Liver (tissue), 9 donors: Measurements from ENCODE around the gene AK1. TPM values are rescaled to one million over a fixed set of nuclear protein-coding genes. Genes with fewer than 3 reads are reported as not detected.

Experiments
- DNase-seq: peaks from one replicate; pipeline ENCODE4 v3.0.0-alpha.2; 2017; ENCODE audit warnings: low spot score
- H3K27ac ChIP-seq, 2 donors: one replicate each; pipeline ENCODE4 v1.7.0; 2013; ENCODE audit warnings: inconsistent platforms in 2 of 2, low read length in 2 of 2, control low read depth in 1 of 2, low read depth in 1 of 2, mild to moderate bottlenecking in 1 of 2
- H3K27me3 ChIP-seq, 4 donors: one replicate each; pipeline versions ENCODE4 v1.6.1 to v1.7.0; 2013; ENCODE audit warnings: low read length in 3 of 4, inconsistent platforms in 1 of 4, mild to moderate bottlenecking in 1 of 4, moderate library complexity in 1 of 4; ENCODE audit not compliant: control insufficient read depth in 4 of 4, insufficient read depth in 4 of 4
- H3K36me3 ChIP-seq, 4 donors: one replicate each; pipeline versions ENCODE4 v1.6.1 to v1.7.0; 2013; ENCODE audit warnings: low read length in 3 of 4, mild to moderate bottlenecking in 3 of 4, low read depth in 1 of 4, moderate library complexity in 1 of 4; ENCODE audit not compliant: control insufficient read depth in 4 of 4, insufficient read depth in 3 of 4
- H3K4me1 ChIP-seq, 4 donors: one replicate each; pipeline versions ENCODE4 v1.6.1 to v1.7.0; 2013; ENCODE audit warnings: low read length in 3 of 4, mild to moderate bottlenecking in 3 of 4, moderate library complexity in 1 of 4; ENCODE audit not compliant: control insufficient read depth in 4 of 4, insufficient read depth in 4 of 4
- H3K4me3 ChIP-seq, 3 donors: one replicate each; pipeline versions ENCODE4 v1.6.1 to v1.7.0; 2013; ENCODE audit warnings: low read length in 3 of 3, control low read depth in 1 of 3, low read depth in 1 of 3, mild to moderate bottlenecking in 1 of 3
- H3K9ac ChIP-seq, 2 donors: one replicate each; pipeline ENCODE4 v1.7.0; 2013; ENCODE audit warnings: low read length in 2 of 2, mild to moderate bottlenecking in 2 of 2, moderate library complexity in 2 of 2, control low read depth in 1 of 2, low read depth in 1 of 2
- H3K9me3 ChIP-seq, 4 donors: one replicate each; pipeline versions ENCODE4 v1.6.1 to v1.7.0; 2013; ENCODE audit warnings: low read length in 3 of 4; ENCODE audit not compliant: control insufficient read depth in 4 of 4
- EGR1 ChIP-seq, 2 donors: IDR thresholded peaks; 2 replicates each; pipeline ENCODE4 v1.6.1; 2016 to 2018; ENCODE audit warnings: antibody characterized with exemption in 2 of 2, low read depth in 2 of 2
- FOXA1 ChIP-seq: IDR thresholded peaks from 2 replicates; pipeline ENCODE4 v1.6.1; 2016; ENCODE audit warnings: antibody characterized with exemption
- FOXA2 ChIP-seq: IDR thresholded peaks from 2 replicates; pipeline ENCODE4 v1.6.1; 2016; ENCODE audit warnings: antibody characterized with exemption
- GABPA ChIP-seq, 2 donors: IDR thresholded peaks in 1 of 2; conservative IDR thresholded peaks in 1 of 2; 2 replicates each; pipeline ENCODE4 v1.6.1; 2016; ENCODE audit warnings: antibody characterized with exemption in 2 of 2, mild to moderate bottlenecking in 1 of 2, moderate library complexity in 1 of 2
- HNF4A ChIP-seq, 2 donors: conservative IDR thresholded peaks; 2 replicates each; pipeline ENCODE4 v1.6.1; 2016; ENCODE audit warnings: antibody characterized with exemption in 2 of 2, mild to moderate bottlenecking in 2 of 2
- HNF4G ChIP-seq: IDR thresholded peaks from 2 replicates; pipeline ENCODE4 v1.6.1; 2016; ENCODE audit warnings: antibody characterized with exemption
- JUND ChIP-seq, 2 donors: IDR thresholded peaks; 2 replicates each; pipeline ENCODE4 v1.6.1; 2016; ENCODE audit warnings: antibody characterized with exemption in 2 of 2
- NR2F2 ChIP-seq: IDR thresholded peaks from 2 replicates; pipeline ENCODE4 v1.6.1; 2016; ENCODE audit warnings: antibody characterized with exemption
- RAD21 ChIP-seq, 2 donors: IDR thresholded peaks; 2 replicates each; pipeline ENCODE4 v1.6.1; 2016; ENCODE audit warnings: antibody characterized with exemption in 2 of 2, mild to moderate bottlenecking in 2 of 2
- RXRA ChIP-seq, 2 donors: IDR thresholded peaks; 2 replicates each; pipeline ENCODE4 v1.6.1; 2017 to 2018; ENCODE audit warnings: antibody characterized with exemption in 2 of 2, mild to moderate bottlenecking in 1 of 2
- SP1 ChIP-seq: IDR thresholded peaks from 2 replicates; pipeline ENCODE4 v1.6.1; 2018; ENCODE audit warnings: antibody characterized with exemption, mild to moderate bottlenecking
- TAF1 ChIP-seq: conservative IDR thresholded peaks from 2 replicates; pipeline ENCODE4 v1.6.1; 2016; ENCODE audit warnings: antibody characterized with exemption, mild to moderate bottlenecking
- YY1 ChIP-seq: IDR thresholded peaks from 2 replicates; pipeline ENCODE4 v1.6.1; 2016; ENCODE audit warnings: antibody characterized with exemption, mild to moderate bottlenecking
- WGBS: extraction: QIAGEN DNeasy Blood & Tissue Kit; methylation state at CpG from one replicate; pipeline ENCODE4 v1.1.7; 2013; 5-methylcytosine and 5-hydroxymethylcytosine counted together
- polyA plus RNA-seq, 2 donors: library from polyadenylated mRNA; stranded (reverse) in 1 of 2; unstranded in 1 of 2; fragments of 200-250 nt in 1 of 2; fragments of >200 nt in 1 of 2; fragmentation: Nextera tagmentation in 1 of 2; extraction: Ambion mirVana in 1 of 2; gene quantifications; one replicate each; pipeline versions ENCODE4 v1.2.1 to v1.2.3, GENCODE V29; 2013 to 2015
- total RNA-seq, 2 donors: library from RNA; depleted of rRNA; stranded (reverse); fragments of >200 nt; gene quantifications; one replicate each; pipeline ENCODE4 v1.2.3, GENCODE V29; 2014
- TF ChIP-seq, protein P1 (sequence below): IDR thresholded peaks from 2 replicates; pipeline ENCODE4 v1.6.1; 2016; ENCODE audit warnings: antibody characterized with exemption, mild to moderate bottlenecking
- TF ChIP-seq, protein P2 (sequence below): IDR thresholded peaks from 2 replicates; pipeline ENCODE4 v1.6.1; 2016; ENCODE audit warnings: antibody characterized with exemption
- TF ChIP-seq, protein P3 (sequence below): IDR thresholded peaks from 2 replicates; pipeline ENCODE4 v1.6.1; 2016; ENCODE audit warnings: antibody characterized with exemption
- TF ChIP-seq, protein P4 (sequence below): fragments of 150-350 bp; IDR thresholded peaks from 2 replicates; pipeline ENCODE4 v1.5.1; 2017; ENCODE audit warnings: improper control_type of control experiment, low read depth, low read length; ENCODE audit not compliant: missing input control
- TF ChIP-seq, protein P5 (sequence below): IDR thresholded peaks from 2 replicates; pipeline ENCODE4 v1.6.1; 2016; ENCODE audit warnings: antibody characterized with exemption
- donor health status: healthy.
- donor health status: healthy.
- donor health status: healthy.
- donor health status: healthy.
- donor health status: healthy.

Gene AK1
- total and polyA plus RNA-seq, 4 donors: 10.6 to 78.3 (median 29.6) TPM

DNA sequence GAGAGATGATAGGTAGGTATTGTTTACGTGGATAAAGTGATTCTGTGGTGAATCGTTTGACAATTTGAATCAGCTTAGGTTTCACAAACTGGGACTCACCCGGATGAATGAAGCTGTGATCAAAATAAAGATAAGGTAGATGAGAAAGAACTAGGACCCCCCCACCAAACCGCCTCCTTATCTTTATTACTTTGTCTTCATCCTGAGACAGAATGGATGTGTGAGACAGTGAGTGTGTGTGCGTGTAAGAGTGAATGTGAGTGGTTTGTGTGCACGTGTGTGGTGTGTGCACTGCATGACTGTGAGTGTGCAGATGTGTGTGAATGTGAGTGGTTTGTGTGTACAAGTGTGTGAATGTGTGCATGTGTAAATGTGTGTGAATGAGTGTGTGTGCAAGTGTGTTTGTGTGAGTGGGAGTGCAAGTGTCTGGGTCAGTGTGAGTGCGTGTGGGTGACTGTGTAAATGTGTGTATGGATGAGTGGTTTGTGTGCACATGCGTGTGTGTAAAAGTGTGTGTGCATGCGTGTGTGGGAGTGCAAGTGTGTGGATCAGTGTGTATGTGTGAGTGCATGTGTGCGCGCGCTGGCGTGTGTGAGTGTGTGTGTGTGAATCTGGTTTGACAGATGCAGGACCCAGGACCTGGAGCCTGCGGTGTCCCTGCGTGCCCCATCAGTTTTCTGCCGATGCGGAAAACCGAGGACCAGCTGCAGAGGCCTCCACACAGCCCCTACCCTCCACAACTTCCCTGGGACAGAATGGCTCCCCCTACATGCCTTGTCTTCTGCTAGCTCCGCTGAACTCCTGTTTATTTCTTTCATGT is 11.6 kb downstream of the AK1 start:
- Histone ChIP-seq H3K4me3 (no peak overlapping the region), H3K9ac (no peak overlapping the region), H3K9me3 (no peaks in the 10 kb centered on the region), H3K27ac (no peak overlapping the region), H3K36me3 (peaks cover 0 to 3% (median 0%) of the 10 kb centered on the region in 4 donors), H3K4me1 (peaks cover 0 to 12% (median 2%) of the 10 kb centered on the region in 4 donors), H3K27me3 (no peaks in the 10 kb centered on the region)
- DNase-seq: no peak
- TF ChIP-seq FOXA1: no peak
- no peak for TF ChIP-seq JUND (IDR thresholded peaks at IDR 0.05)
- TF ChIP-seq EGR1 (IDR thresholded peaks at IDR 0.05; ENCODE audit: low read depth in 2 of 2): no peak
- TF ChIP-seq GABPA (IDR thresholded peaks at IDR 0.05 in 1 of 2, conservative IDR thresholded peaks at IDR 0.05 in 1 of 2): no peak
- TF ChIP-seq YY1: no peak
- TF ChIP-seq RAD21 (IDR thresholded peaks at IDR 0.05): no peak
- TF ChIP-seq, protein P1, sequence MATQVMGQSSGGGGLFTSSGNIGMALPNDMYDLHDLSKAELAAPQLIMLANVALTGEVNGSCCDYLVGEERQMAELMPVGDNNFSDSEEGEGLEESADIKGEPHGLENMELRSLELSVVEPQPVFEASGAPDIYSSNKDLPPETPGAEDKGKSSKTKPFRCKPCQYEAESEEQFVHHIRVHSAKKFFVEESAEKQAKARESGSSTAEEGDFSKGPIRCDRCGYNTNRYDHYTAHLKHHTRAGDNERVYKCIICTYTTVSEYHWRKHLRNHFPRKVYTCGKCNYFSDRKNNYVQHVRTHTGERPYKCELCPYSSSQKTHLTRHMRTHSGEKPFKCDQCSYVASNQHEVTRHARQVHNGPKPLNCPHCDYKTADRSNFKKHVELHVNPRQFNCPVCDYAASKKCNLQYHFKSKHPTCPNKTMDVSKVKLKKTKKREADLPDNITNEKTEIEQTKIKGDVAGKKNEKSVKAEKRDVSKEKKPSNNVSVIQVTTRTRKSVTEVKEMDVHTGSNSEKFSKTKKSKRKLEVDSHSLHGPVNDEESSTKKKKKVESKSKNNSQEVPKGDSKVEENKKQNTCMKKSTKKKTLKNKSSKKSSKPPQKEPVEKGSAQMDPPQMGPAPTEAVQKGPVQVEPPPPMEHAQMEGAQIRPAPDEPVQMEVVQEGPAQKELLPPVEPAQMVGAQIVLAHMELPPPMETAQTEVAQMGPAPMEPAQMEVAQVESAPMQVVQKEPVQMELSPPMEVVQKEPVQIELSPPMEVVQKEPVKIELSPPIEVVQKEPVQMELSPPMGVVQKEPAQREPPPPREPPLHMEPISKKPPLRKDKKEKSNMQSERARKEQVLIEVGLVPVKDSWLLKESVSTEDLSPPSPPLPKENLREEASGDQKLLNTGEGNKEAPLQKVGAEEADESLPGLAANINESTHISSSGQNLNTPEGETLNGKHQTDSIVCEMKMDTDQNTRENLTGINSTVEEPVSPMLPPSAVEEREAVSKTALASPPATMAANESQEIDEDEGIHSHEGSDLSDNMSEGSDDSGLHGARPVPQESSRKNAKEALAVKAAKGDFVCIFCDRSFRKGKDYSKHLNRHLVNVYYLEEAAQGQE: no peak
- TF ChIP-seq SP1: no peak
- TF ChIP-seq HNF4G: no peak
- TF ChIP-seq HNF4A (conservative IDR thresholded peaks at IDR 0.05): no peak
- TF ChIP-seq, protein P2, sequence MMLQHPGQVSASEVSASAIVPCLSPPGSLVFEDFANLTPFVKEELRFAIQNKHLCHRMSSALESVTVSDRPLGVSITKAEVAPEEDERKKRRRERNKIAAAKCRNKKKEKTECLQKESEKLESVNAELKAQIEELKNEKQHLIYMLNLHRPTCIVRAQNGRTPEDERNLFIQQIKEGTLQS: no peak
- no peak for TF ChIP-seq NR2F2
- no peak for TF ChIP-seq TAF1
- WGBS: 83% methylated on average over 19 of the region's 19 CpGs

DNA sequence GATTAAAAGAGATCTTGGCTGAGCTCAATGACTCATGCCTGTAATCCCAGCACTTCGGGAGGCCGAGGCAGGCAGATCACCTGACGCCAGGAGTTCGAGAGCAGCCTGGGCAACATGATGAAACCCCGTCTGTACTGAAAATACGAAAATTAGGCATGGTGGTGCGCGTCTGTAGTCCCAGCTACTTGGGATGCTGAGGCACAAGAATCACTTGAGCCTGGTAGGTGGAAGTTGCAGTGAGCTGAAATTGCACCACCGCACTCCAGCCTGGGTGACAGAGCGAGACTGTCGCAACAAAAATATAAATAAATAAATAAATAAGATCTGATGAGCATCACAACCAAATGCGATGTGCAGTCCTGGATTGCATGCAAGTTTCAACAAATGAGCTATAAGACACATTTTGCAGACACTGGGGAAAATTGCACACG is 14.3 kb downstream of the AK1 start:
- no peak for DNase-seq
- H3K9ac ChIP-seq: no peak overlapping the region
- WGBS: 84% methylated on average over 13 of the region's 13 CpGs
- H3K36me3 ChIP-seq: peaks cover 0 to 3% (median 0%) of the 10 kb centered on the region in 4 donors
- H3K27ac ChIP-seq: no peak overlapping the region
- H3K4me1 ChIP-seq: peaks cover 0 to 15% (median 1%) of the 10 kb centered on the region in 4 donors
- no peaks in the 10 kb centered on the region for H3K27me3 ChIP-seq
- H3K4me3 ChIP-seq: no peak overlapping the region
- TF ChIP-seq, protein P2: no peak
- TF ChIP-seq, protein P3, sequence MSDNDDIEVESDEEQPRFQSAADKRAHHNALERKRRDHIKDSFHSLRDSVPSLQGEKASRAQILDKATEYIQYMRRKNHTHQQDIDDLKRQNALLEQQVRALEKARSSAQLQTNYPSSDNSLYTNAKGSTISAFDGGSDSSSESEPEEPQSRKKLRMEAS: no peak
- TF ChIP-seq NR2F2 (no peak), FOXA2 (no peak), HNF4G (no peak), YY1 (no peak), RXRA (IDR thresholded peaks at IDR 0.05) (no peak), RAD21 (IDR thresholded peaks at IDR 0.05) (no peak), GABPA (IDR thresholded peaks at IDR 0.05 in 1 of 2, conservative IDR thresholded peaks at IDR 0.05 in 1 of 2) (no peak), EGR1 (IDR thresholded peaks at IDR 0.05; ENCODE audit: low read depth in 2 of 2) (no peak), SP1 (no peak), JUND (IDR thresholded peaks at IDR 0.05) (no peak), FOXA1 (no peak), HNF4A (conservative IDR thresholded peaks at IDR 0.05) (no peak)
- TF ChIP-seq, protein P1: no peak
- TF ChIP-seq, protein P4, sequence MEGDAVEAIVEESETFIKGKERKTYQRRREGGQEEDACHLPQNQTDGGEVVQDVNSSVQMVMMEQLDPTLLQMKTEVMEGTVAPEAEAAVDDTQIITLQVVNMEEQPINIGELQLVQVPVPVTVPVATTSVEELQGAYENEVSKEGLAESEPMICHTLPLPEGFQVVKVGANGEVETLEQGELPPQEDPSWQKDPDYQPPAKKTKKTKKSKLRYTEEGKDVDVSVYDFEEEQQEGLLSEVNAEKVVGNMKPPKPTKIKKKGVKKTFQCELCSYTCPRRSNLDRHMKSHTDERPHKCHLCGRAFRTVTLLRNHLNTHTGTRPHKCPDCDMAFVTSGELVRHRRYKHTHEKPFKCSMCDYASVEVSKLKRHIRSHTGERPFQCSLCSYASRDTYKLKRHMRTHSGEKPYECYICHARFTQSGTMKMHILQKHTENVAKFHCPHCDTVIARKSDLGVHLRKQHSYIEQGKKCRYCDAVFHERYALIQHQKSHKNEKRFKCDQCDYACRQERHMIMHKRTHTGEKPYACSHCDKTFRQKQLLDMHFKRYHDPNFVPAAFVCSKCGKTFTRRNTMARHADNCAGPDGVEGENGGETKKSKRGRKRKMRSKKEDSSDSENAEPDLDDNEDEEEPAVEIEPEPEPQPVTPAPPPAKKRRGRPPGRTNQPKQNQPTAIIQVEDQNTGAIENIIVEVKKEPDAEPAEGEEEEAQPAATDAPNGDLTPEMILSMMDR: no peak
- TF ChIP-seq, protein P5, sequence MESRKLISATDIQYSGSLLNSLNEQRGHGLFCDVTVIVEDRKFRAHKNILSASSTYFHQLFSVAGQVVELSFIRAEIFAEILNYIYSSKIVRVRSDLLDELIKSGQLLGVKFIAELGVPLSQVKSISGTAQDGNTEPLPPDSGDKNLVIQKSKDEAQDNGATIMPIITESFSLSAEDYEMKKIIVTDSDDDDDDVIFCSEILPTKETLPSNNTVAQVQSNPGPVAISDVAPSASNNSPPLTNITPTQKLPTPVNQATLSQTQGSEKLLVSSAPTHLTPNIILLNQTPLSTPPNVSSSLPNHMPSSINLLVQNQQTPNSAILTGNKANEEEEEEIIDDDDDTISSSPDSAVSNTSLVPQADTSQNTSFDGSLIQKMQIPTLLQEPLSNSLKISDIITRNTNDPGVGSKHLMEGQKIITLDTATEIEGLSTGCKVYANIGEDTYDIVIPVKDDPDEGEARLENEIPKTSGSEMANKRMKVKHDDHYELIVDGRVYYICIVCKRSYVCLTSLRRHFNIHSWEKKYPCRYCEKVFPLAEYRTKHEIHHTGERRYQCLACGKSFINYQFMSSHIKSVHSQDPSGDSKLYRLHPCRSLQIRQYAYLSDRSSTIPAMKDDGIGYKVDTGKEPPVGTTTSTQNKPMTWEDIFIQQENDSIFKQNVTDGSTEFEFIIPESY: no peak
- H3K9me3 ChIP-seq: no peaks in the 10 kb centered on the region
